ENCODE measurements around the gene RABEP2.
"Not testable (repeated sequence)": the region's sequence is repeated elsewhere in the genome, so short reads cannot be mapped to it uniquely, and the experiment has no call there.

Gene RABEP2

GRCh38 chr16:28932339-28933141, 7.5 kb upstream of the RABEP2 start:
- DNase-seq, result no peak

GRCh38 chr16:28931801-28932225, 6.8 kb upstream of the RABEP2 start, which contains the start of gene CD19:
CD19 (plus strand) TSS chr16:28931971; CDS start chr16:28932001, 30 bp downstream.
- no peak for DNase-seq

GRCh38 chr16:28930652-28931051, 5.6 kb upstream of the RABEP2 start:
- DNase-seq, result peak; percentile 56

- DNase-seq, result no peak
Observed at GRCh38 chr16:28930203-28930602, 5.2 kb upstream of the RABEP2 start.

DNA sequence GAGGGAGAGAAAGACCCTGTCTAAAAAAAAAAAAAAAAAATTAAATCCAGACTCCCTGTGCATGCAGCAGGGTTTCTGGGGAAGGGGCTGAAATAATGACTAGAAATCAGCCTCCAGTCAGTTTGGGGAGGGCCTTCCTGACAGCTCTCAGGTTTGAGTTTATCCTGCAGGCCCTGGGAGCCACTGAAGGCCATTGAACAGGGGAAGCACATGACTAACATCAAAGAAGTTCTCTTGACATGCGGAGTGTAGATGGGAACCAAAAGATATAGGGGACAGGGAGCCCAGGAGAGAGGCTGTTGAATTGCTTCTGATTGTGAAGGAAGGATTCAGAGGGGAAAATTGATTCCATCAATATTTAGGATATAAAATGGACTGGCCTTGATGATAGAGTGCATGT, 2.8 kb upstream of the RABEP2 start:
- DNase-seq, result no peak

GRCh38 chr16:28926284-28926683, 1.2 kb upstream of the RABEP2 start:
- DNase-seq, result not testable (repeated sequence)

GRCh38 chr16:28925386-28926228, 569 bp upstream of the RABEP2 start:
- DNase-seq, result peak; percentile 92

DNA sequence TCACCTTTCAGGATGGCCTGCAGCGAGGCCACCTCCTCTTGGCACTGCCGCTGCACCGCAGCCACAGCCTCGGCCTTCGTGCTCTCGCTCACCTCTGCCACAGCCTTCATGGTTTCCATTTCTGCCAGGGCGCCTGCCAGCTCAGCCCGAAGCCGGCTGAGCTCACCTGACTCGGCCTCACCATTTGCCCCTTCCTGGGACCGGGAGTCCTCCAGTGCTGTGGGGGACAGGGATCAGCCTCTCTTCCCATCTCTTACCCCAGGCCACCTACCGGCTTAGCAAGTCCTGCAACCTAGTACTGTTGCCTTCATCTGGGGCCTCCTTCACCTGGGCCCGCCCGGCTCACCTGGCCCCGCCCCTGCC, 658 bp downstream of the RABEP2 start:
- DNase-seq, result no peak

DNA sequence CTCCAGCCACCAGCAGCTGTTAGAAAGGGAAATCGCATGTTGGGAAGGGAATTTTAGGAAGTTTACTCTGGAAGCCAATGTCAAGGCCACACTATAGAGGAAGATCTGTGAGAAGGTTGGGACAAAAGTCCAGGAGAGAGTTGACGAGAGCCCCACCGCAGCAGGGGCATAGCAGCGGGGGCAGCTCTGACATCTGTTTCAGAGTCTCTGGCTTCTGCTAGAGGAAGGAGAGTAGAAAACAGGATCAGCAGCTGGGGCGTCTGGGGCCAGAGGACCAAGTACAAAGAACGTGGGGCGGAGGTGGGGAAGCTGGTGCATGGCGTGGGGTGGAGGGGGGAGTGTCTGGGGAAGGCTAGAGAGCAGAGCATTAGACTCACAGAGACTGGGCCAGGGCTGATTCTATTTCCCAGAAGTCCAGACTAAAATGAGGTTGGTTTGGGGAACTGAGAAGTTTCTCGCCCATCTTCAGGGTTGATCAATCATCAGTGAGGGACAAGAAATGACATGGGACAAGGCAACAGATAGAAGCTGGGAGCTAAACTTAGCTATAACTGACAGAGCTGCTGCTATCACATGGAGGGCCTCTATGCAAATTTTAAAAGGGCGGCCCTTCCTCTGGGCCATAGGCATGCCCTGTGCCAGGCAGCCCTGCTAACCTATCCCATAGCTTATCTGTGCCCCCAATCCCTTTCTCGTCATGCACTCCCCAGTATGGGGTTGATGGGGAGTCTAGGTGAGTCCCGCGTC, 1.2 kb downstream of the RABEP2 start:
- DNase-seq, result no peak

DNA sequence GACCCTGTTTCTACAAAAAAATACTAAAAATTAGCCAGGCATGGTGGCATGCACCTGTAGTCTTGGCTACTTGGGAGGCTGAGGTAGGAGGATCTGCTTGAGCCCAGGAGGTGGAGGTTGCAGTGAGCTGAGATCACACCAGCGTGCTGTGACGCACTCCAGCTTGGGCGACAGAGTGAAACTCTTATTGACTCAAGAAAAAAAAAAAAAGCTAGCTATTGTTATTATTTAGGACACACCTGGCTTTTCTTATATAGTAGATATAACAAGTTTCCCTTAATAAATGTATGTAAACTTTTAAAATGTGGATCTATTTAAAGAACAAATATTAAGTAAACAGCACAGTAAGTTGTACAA, 1.8 kb downstream of the RABEP2 start:
- DNase-seq, result no peak

GRCh38 chr16:28918698-28919097, 6.3 kb downstream of the RABEP2 start:
- no peak for DNase-seq

DNA sequence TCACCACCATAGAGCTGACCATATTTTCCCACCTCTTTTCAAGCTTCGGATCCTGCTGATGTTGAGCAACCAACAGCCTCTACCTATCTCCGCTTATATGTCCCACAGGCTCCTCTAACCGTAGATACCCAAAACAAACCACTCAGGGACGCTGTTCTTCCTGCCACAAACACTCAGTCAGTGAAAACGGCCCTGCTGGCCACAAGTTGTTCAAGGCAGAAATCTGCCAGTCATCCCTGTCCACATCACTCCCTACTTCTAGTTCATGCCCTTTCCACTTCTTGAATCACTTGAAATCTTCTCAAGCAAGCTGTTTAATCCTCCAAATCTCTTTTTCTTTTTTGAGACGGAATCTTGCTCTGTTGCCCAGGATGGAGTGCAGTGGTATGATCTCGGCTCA, 7.9 kb downstream of the RABEP2 start:
- DNase-seq, result no peak

DNA sequence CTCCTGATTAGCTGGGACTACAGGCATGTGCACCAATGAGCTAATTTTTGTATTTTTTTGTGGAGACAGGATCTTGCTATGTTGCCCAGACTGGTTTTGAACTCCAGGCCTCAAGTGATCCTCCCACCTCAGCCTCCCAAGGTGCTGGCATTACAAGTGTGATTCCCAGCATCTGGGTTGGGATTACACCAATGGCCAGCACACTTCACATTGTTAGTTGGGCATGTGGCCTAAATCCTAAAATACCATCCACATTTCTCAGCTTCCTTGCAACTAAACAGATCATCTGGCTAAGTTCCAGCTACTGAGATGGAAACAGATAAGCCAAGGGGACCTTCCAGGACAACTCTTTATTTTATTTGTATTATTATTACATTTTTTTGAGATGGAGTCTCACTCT, 9.9 kb downstream of the RABEP2 start:
- DNase-seq, result no peak

DNA sequence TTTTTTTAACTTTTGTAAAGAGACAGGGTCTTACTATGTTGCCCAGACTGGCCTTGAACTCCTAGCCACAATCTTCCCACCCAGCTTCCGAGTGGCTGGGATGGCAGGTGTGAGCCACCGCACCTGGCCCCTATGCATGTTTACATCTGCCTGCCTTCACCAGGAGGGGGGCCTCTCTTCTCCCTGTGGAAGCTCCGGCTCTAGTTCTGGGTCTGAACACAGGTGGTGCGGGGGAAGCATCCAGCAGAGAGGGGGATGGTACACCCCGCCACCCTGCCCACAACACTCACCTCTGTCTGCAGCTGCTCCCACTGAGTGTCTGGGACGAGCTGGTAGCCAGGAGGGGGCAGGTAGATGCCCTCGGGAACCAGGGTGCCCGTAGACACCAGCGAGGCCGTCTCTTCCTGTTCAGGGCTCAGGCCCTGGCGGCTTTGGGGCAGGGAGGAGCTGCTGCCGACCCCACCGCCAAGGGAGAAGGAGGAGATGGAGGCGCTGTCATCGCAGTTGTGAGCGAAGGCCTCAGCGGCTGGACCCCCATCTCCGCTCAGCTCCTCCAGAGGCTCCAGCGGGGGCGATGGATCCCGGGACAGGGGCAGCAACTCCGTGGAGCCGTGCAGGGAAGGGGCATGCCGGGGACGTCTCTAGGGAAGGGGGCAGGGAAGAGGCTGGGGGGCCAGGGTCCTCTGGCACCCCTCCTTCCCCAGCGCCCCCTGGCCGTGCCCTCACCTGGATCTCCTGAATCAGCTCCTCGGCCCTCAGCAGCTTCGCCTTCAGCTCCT, 10.9 kb downstream of the RABEP2 start:
- DNase-seq, result no peak

DNA sequence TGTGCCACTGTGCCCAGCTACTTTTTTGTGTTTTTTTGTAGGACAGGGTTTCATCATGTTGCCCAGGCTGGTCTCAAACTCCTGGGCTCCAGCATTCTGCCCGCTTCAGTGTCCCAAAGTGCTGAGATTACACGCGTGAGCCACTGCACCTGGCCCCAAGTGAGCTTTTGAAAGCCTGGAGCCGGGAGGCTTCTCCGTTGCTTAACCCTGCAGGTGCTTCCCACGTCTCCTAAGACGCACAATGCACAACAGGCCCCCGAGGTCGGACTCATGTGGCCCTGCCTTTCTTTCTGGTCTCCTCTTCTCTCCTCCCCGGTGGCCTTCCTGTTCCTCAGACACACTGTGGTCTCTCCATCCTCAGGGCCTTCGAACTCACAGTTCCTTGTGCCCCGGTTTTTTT, 12.5 kb downstream of the RABEP2 start:
- DNase-seq, result no peak

- DNase-seq, result no peak
Observed at GRCh38 chr16:28910086-28911031, 14.7 kb downstream of the RABEP2 start.

DNA sequence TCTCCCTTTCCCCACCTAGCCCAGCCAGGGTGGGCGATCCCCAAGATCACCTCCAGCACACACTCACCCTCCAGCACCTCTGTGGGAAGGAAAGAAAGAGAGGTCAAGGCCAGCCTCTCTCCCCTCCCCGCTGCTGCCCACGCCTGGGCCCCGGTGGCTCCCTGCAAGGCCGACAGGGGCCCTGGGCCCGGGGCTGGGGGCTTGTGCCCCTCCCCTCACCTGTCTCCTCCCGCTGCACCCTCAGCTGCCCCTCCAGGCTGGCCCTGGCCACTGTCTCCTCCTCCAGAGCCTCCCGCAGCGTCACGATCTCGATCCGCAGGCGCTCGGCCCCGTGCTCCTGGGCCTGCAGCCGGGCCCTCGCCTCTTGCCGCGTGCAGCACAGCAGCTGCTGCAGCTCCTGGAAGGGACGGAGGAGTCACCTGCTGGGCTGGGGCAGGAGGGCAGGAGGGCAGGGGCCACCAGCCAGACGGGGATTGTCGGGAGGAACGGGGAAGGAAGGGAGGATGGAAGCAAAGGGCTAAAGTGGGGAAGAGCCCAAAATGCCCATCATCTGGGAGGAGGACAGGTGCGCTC, 19.2 kb downstream of the RABEP2 start:
- DNase-seq, result peak; percentile 38

GRCh38 chr16:28905229-28905754, 19.7 kb downstream of the RABEP2 start:
- DNase-seq, result no peak

DNA sequence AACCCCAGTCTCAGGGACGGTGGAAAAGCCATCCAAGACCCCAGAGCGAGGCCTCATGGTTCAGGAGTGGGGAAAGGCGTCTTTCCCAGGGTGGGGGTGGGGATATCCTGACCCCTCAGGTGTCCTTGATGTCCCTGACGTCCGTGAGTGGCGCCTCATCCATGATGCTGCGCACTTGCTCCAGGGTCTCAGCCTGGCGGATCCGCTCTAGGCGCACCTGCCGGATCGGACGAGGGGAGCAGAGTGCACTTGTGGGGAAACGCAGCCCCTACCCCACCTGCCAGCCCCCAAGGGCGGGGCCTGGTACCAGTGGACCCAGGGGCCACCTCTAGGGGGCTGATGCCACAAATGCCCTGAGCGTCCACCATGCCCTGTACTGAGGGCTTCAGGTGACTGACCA, 20.2 kb downstream of the RABEP2 start:
- no peak for DNase-seq

GRCh38 chr16:28904363-28904762, 20.7 kb downstream of the RABEP2 start:
- no peak for DNase-seq

Measured in eye (tissue), 1 donor.